22Rv1 (cell line): ENCODE results near the gene CLIP4.

Experiments
- H3K27ac ChIP-seq: fragments of 450-650 bp; 2 replicates; pipeline ENCODE4 v1.5.1; 2017
- ZFX ChIP-seq: fragments of 450-650 bp; IDR thresholded peaks from 2 replicates; pipeline ENCODE4 v1.6.1; 2017; ENCODE audit warnings: antibody characterized with exemption, borderline replicate concordance
- TF ChIP-seq, protein P1 (sequence below): fragments of 450-650 bp; IDR thresholded peaks from 2 replicates; pipeline ENCODE4 v1.5.1; 2017; ENCODE audit warnings: mild to moderate bottlenecking

Gene CLIP4

DNA sequence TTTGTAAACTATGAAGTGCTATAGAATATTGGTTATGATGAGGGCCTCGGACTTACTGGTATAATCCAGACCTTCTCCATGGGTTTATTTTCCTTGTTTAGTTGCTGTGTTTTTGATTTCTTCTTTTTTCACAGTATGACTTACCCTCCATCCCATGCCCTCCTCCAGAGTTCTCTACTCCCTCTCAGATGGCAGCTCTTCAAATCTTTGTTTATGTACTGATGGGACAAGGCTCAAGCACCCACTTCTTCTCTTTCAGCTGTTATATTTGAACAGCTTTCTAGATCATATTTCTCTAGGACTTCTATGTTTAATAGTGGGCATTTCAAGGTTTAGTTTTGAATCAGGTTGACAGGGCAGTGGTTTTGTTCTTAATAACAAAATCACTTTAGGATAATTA is 43.9 kb downstream of the CLIP4 start:
- TF ChIP-seq, protein P1, sequence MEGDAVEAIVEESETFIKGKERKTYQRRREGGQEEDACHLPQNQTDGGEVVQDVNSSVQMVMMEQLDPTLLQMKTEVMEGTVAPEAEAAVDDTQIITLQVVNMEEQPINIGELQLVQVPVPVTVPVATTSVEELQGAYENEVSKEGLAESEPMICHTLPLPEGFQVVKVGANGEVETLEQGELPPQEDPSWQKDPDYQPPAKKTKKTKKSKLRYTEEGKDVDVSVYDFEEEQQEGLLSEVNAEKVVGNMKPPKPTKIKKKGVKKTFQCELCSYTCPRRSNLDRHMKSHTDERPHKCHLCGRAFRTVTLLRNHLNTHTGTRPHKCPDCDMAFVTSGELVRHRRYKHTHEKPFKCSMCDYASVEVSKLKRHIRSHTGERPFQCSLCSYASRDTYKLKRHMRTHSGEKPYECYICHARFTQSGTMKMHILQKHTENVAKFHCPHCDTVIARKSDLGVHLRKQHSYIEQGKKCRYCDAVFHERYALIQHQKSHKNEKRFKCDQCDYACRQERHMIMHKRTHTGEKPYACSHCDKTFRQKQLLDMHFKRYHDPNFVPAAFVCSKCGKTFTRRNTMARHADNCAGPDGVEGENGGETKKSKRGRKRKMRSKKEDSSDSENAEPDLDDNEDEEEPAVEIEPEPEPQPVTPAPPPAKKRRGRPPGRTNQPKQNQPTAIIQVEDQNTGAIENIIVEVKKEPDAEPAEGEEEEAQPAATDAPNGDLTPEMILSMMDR = no peak
- TF ChIP-seq ZFX = no peak
- H3K27ac ChIP-seq = no peak overlapping the region

DNA sequence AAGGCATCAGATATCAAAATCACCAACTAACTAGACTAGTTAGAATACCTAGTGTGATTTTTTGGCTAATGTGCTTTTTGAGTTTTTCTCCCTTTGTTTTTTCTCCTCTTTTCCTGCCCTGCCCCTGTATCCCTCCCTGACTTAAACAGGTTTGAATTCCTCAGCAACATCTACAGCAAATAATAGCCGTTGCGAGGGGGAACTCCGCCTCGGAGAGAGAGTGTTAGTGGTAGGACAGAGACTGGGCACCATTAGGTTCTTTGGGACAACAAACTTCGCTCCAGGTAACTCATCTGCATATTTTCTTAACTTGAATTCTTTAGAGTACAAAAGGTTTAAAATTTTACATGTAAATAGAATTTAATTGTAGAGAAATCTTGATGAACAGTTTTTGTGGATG is 45.0 kb downstream of the CLIP4 start:
- no peak overlapping the region for H3K27ac ChIP-seq
- TF ChIP-seq, protein P1 = no peak
- no peak for TF ChIP-seq ZFX

DNA sequence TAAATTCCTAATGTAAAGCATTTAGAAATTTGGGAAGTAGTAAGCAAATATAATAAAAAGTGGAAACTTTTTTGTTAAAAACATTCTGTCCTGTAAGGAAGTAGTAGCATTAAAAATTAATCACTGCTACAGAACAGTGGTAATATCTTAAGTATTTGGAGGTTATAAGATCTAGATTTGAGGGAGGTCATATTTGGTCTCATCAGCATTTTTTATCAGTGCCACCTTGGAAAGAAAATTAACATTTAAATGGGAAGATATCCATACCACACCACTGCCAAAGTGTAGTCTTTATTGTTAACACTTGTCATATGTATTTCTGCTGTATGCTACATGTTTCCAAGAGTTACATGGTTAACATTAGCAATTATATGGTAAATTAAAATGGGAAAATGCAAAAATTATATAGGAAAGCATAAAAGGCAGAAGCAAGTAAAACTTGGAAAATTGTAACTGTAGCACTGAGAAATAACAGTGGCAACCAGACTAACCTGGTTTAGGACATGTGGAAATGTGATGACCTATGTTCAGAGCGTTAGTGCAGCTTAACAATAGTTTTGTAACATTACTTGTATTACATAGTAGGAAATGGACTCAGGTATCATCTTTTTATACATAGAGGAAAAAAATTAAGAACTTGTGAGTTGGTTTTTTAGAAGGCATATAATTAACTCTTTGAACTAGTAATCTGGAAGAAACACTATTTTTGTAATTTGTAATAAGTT is 47.2 kb downstream of the CLIP4 start:
- TF ChIP-seq, protein P1 = no peak
- TF ChIP-seq ZFX = no peak
- H3K27ac ChIP-seq = no peak overlapping the region

DNA sequence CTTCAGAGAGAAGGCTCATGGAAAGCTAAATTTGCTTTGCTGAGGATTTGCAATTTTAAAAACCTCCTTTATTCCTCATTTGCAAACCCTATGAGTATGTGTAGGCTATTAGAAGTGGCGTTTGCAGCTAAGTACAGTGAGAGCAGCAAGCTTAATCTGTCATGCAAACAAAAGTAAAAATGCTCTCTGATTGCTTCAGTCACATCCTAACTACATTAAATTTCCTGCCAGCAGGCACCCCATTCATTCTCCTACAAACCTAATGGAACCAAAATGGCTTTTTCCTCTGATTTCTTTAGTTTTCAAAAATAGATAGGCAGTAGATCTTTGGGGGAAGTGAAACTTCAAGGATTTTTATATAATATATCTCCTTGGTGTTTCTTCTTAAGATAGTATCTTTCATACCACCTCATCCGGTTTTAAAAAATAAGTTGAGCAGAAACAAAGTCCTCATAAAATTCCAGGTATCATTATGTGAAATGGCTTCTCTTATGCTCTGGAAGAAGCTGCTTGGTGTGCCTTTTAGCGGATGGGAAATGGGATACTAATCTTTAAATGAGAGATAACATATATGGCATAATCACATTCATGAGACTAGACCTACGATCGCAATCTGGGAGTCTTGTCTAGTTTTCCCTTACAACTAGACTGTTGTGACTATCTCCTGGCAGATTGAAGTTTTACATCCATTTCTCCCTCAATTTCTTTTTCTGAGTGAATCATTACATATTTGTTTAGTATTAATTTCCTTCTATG is 49.1 kb downstream of the CLIP4 start:
- no peak for TF ChIP-seq ZFX
- TF ChIP-seq, protein P1 = no peak
- H3K27ac ChIP-seq = peak overlapping the region; percentile 69

DNA sequence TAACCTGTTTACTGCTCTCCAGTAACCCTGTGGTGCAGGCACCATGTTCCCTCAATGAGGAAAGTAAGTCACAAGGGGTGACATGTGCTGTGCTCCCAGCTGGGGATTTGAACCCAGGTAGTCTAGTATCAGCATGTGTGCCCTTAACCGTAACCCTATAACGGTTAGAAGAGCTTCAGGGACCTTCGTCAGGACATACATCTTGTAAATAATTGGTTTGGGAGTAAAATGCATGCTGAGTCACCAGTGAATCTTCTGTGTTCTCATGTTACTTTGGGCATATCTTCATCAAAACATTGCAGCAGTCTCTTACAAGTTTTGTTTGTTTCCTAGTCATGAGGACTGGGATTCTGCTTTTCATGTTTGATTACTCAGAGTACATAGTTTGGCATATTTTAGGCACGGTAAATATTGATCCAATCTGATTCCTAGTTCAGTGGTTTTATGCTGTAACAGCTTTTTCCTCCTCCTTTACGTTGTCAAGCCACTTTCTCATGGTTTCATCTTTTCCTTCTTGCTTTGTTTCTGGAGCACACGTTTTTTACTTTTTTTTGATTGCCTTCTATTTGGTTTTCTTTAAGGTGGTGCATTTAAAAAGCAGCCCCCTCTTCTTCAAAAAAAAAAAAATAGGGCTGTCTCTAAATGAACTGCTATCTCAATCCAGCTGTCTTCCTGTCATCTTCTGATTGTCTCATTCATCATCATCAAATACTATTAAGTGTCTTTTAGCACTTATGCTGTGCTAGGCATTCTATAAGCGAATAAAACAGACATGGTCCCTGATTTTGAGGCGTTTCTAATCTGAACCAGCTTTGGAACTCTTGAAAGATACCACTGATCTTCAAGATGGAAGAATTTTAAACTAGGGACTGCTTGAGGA is 50.4 kb downstream of the CLIP4 start:
- no peak for TF ChIP-seq ZFX
- TF ChIP-seq, protein P1 = no peak
- peak overlapping the region; percentile 69 for H3K27ac ChIP-seq

DNA sequence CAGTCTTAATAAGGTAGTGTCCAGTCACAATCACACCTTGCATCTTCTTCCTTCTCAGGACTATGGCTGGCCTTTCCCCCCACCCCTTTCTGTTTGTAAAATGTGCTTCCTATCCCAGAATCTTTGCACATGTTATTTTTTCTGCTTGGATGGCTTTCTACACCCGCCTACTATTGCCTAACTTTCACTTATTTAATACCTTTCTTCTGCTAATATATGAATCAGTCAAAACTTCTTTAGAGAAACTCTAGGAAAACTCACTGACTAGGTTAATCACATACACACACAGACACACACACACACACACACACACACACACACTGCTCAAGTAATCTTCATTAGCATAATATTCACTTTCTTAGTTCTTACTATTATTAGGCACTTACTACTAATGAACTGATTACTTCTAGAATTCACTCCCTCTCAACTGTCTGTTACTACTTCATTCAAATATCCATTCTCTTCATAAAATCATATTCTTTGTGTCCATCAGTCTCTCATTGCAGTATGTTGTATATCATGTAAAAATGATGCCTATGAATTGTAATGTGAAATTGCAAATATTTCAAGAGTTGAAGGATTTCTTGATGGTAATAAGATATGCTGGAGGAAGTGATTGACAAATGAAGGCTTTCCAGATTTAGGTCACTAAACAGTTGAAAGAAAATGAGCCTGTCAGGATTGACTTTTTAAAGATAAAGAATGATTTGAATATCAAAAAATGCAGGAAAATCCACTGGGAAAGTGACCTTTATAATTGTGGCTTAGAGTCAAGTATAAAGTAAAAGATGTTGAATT is 51.2 kb downstream of the CLIP4 start:
- H3K27ac ChIP-seq = peak overlapping the region; percentile 69

More for the DNA sequence above, 51.2 kb downstream of the CLIP4 start:
- TF ChIP-seq ZFX = no peak
- TF ChIP-seq, protein P1 = no peak
